GM19395 (cell line): ENCODE data around the gene CST7.

Experiments used
- ATAC-seq: cut with Tn5 transposase; IDR thresholded peaks from one replicate; pipeline ENCODE4 v1.9.1; 2021; ENCODE audit warnings: mild to moderate bottlenecking, moderate library complexity; ENCODE audit not compliant: unreplicated experiment

Gene CST7

GRCh38 chr20:24983896-24984295, 34.8 kb downstream of the CST7 start:
- no peak for ATAC-seq

- ATAC-seq, result no peak
Observed at GRCh38 chr20:24984961-24985640, 36.0 kb downstream of the CST7 start.

- ATAC-seq, result no peak
Observed at GRCh38 chr20:24985802-24986201, 36.7 kb downstream of the CST7 start.

GRCh38 chr20:24986436-24987015, 37.5 kb downstream of the CST7 start:
- ATAC-seq, result no peak

- ATAC-seq, result no peak
Observed at GRCh38 chr20:24987244-24987643, 38.2 kb downstream of the CST7 start.

GRCh38 chr20:24987873-24988835, 39.1 kb downstream of the CST7 start:
- no peak for ATAC-seq

- ATAC-seq, result no peak
Observed at GRCh38 chr20:24989162-24989561, 40.1 kb downstream of the CST7 start.

- no peak for ATAC-seq
Observed at GRCh38 chr20:24990810-24991252, 41.8 kb downstream of the CST7 start.

- ATAC-seq, result peak; percentile 38
Observed at GRCh38 chr20:24991897-24992486, 42.9 kb downstream of the CST7 start.

- peak; percentile 95 for ATAC-seq
Observed at GRCh38 chr20:24992487-24993205, 43.6 kb downstream of the CST7 start, which contains the start of gene APMAP. Gene APMAP (minus strand): TSS chr20:24992751. CDS start chr20:24992688, 63 bp downstream.

GRCh38 chr20:24993337-24994185, 44.5 kb downstream of the CST7 start:
- no peak for ATAC-seq

- ATAC-seq, result no peak
Observed at GRCh38 chr20:24994186-24994465, 45.1 kb downstream of the CST7 start.

- peak; percentile 38 for ATAC-seq
Observed at GRCh38 chr20:24994470-24995368, 45.6 kb downstream of the CST7 start.

GRCh38 chr20:24995741-24996448, 46.8 kb downstream of the CST7 start:
- no peak for ATAC-seq

- ATAC-seq, result no peak
Observed at GRCh38 chr20:24996449-24997377, 47.6 kb downstream of the CST7 start.

GRCh38 chr20:24998121-24998520, 49.1 kb downstream of the CST7 start:
- no peak for ATAC-seq
